ENCODE measurements around the gene FSIP2.

DNA sequence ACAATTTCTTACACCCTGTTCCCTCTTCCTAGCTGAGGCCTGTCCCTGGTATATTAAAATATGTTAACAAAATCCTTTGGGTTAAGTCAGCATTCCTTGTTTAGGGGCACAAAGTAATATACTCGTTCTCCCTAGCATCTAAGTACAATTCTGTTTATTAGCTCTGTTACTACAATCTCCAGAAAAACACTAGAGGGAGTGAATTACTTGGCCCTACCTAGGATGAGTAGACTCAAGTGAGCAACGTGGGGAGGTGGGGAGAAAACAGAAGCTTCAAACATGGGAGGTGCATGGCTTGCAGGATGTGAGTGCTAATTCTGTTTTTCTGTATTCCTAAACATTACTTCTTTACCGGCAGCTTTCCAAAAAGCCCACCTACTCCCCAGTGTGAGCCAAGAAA, 89.7 kb downstream of the FSIP2 start:
- TF ChIP-seq, protein P1, sequence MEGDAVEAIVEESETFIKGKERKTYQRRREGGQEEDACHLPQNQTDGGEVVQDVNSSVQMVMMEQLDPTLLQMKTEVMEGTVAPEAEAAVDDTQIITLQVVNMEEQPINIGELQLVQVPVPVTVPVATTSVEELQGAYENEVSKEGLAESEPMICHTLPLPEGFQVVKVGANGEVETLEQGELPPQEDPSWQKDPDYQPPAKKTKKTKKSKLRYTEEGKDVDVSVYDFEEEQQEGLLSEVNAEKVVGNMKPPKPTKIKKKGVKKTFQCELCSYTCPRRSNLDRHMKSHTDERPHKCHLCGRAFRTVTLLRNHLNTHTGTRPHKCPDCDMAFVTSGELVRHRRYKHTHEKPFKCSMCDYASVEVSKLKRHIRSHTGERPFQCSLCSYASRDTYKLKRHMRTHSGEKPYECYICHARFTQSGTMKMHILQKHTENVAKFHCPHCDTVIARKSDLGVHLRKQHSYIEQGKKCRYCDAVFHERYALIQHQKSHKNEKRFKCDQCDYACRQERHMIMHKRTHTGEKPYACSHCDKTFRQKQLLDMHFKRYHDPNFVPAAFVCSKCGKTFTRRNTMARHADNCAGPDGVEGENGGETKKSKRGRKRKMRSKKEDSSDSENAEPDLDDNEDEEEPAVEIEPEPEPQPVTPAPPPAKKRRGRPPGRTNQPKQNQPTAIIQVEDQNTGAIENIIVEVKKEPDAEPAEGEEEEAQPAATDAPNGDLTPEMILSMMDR (IDR thresholded peaks at IDR 0.05) = no peak
- TF ChIP-seq EP300 (IDR thresholded peaks at IDR 0.05) (no peak), POLR2AphosphoS5 (IDR thresholded peaks at IDR 0.05) (no peak), POLR2A (IDR thresholded peaks at IDR 0.05) (no peak)
